Type B pancreatic cell (in vitro differentiated cells): Measurements from ENCODE around the gene GEMIN2. TPM values are rescaled to one million over a fixed set of nuclear protein-coding genes. Genes with fewer than 3 reads are reported as not detected.

Source experiments
- DNase-seq: peaks from one replicate; pipeline ENCODE4 v3.0.0; 2021; ENCODE audit warnings: mixed read lengths; ENCODE audit not compliant: unreplicated experiment; ENCODE audit errors: extremely low spot score
- H3K27ac Mint-ChIP-seq: 2 replicates; pipeline ENCODE4 v1.8.0; 2021; ENCODE audit warnings: mild to moderate bottlenecking, mixed read lengths
- H3K27me3 Mint-ChIP-seq: 2 replicates; pipeline ENCODE4 v1.8.0; 2021; ENCODE audit warnings: mixed read lengths
- H3K36me3 Mint-ChIP-seq: 2 replicates; pipeline ENCODE4 v1.8.0; 2021; ENCODE audit warnings: mixed read lengths
- H3K4me1 Mint-ChIP-seq: one replicate; pipeline ENCODE4 v1.8.0; 2021; ENCODE audit warnings: mixed read lengths; ENCODE audit not compliant: unreplicated experiment
- H3K4me3 Mint-ChIP-seq: 2 replicates; pipeline ENCODE4 v1.8.0; 2021; ENCODE audit warnings: mild to moderate bottlenecking, mixed read lengths
- H3K9me3 Mint-ChIP-seq: 2 replicates; pipeline ENCODE4 v1.8.0; 2021; ENCODE audit warnings: mixed read lengths
- CTCF ChIP-seq: fragments of 200-600 bp; sonication (generic); conservative IDR thresholded peaks from 2 replicates; pipeline ENCODE4 v1.5.0; 2021; ENCODE audit warnings: antibody characterized with exemption, mild to moderate bottlenecking
- total RNA-seq: library from RNA; stranded (reverse); gene quantifications from 2 replicates; pipeline ENCODE4 v1.2.1, GENCODE V29; 2021; ENCODE audit warnings: low replicate concordance

Gene GEMIN2
- total RNA-seq, 1 donor from 2014 or later: 20.1 TPM

- Mint-ChIP-seq H3K36me3 (peaks cover 37% of the 10 kb centered on the region), H3K27ac (no peak overlapping the region)
Measured at GRCh38 chr14:39083127-39083526, 31.0 kb upstream of the GEMIN2 start.

GRCh38 chr14:39085933-39086332 lies 28.2 kb upstream of the GEMIN2 start:
- no peak for TF ChIP-seq CTCF
- H3K9me3 Mint-ChIP-seq: no peaks in the 10 kb centered on the region
- H3K27ac Mint-ChIP-seq: no peak overlapping the region
- peaks cover 43% of the 10 kb centered on the region for H3K36me3 Mint-ChIP-seq
- H3K27me3 Mint-ChIP-seq: no peaks in the 10 kb centered on the region
- no peaks in the 10 kb centered on the region for H3K4me1 Mint-ChIP-seq
- H3K4me3 Mint-ChIP-seq: no peak overlapping the region
- no peak for DNase-seq

More at GRCh38 chr14:39083127-39083526, 31.0 kb upstream of the GEMIN2 start:
- DNase-seq: no peak
- Mint-ChIP-seq H3K27me3 (no peaks in the 10 kb centered on the region), H3K4me3 (no peak overlapping the region), H3K9me3 (no peaks in the 10 kb centered on the region), H3K4me1 (no peaks in the 10 kb centered on the region)
- TF ChIP-seq CTCF: no peak

DNA sequence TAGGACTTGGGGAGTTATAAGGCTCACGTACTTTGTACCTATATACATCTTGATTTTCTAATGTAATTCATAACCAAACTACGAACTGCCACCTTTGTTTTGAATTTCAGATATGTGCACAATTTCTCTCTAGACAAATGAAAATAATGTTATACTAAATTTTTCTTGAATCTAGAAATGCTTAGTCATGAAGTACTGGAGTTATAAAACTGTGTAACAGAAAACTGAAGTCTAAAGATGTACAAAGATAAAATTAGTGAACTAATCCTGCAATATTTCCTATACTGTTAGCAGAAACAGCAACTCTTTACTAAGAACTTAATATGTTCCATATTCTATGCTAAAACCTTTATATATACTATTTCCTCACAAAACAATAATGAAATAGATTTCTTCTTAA lies 26.6 kb upstream of the GEMIN2 start:
- H3K27me3 Mint-ChIP-seq: no peaks in the 10 kb centered on the region
- no peaks in the 10 kb centered on the region for H3K4me1 Mint-ChIP-seq
- no peak overlapping the region for H3K4me3 Mint-ChIP-seq
- H3K36me3 Mint-ChIP-seq: peaks cover 45% of the 10 kb centered on the region
- TF ChIP-seq CTCF: no peak
- no peak for DNase-seq
- H3K9me3 Mint-ChIP-seq: no peaks in the 10 kb centered on the region
- H3K27ac Mint-ChIP-seq: no peak overlapping the region

DNA sequence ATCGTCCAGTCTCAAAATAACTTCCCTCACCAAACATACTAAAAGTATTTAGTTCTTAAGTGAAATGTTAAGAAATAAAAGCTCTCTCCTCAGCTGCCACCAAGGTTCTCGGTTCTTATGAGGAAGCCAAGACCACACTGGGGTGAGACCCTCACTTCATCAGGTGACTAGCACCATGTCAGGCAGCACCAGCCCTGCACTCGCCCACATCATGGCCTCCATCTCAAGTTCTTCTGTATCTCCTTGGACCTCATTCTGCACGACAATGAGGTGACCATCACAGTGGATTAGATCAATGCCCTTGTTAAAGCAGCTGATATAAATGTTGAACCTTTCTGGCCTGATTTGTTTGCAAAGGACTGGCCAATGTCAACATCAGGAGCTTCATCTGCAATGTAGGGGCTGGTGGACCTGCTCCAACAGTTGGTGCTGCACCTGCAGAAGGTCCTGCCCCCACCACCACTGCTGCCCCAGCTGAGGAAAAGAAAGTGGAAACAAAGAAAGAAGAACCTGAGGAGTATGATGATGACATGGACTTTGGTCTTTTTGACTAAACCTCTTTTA lies 23.5 kb upstream of the GEMIN2 start:
- H3K27ac Mint-ChIP-seq: no peak overlapping the region
- no peaks in the 10 kb centered on the region for H3K4me1 Mint-ChIP-seq
- DNase-seq: no peak
- TF ChIP-seq CTCF: no peak
- H3K4me3 Mint-ChIP-seq: no peak overlapping the region
- no peaks in the 10 kb centered on the region for H3K9me3 Mint-ChIP-seq
- H3K36me3 Mint-ChIP-seq: peaks cover 45% of the 10 kb centered on the region
- H3K27me3 Mint-ChIP-seq: no peaks in the 10 kb centered on the region

DNA sequence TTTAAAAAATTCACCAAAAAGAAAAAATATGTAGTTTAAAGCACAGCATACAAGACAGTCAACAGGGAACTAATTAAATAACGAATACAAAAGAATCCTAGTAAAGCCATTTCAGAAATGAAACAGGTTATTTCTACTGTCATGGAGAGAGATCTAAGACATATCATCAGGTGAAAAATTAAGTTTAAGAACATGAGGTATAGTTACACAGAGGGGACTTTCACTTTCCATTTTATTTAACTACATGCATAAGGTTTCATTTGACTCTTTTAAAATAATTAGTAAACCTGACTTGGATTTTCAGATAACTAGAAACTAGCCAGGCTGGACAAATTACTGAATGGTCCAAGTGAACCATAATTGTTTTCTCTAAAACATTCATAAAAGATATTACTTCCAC lies 22.4 kb upstream of the GEMIN2 start:
- Mint-ChIP-seq H3K27me3 (no peaks in the 10 kb centered on the region), H3K4me3 (no peak overlapping the region), H3K27ac (no peak overlapping the region), H3K9me3 (no peaks in the 10 kb centered on the region), H3K36me3 (peaks cover 39% of the 10 kb centered on the region), H3K4me1 (no peaks in the 10 kb centered on the region)
- DNase-seq: no peak
- no peak for TF ChIP-seq CTCF

DNA sequence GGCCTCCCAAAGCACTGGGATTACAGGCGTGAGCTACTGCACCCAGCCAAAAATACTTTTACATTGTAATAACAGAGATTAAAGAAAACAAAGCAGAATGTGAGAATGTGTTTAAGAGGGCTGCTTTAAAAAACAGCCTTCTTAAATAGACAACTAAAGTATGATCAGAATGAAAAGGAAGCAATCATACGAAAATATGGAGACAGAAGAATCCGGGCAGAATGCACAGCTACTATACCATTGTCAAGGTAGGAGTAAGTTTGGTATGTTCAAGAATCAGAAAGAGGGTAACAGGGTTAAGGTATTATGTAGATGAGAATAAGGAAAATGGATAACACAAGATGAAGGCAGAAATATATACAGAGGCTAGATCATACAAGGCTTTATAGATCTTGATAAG lies 19.6 kb upstream of the GEMIN2 start:
- Mint-ChIP-seq H3K4me1 (peaks cover 5% of the 10 kb centered on the region), H3K9me3 (no peaks in the 10 kb centered on the region), H3K27me3 (no peaks in the 10 kb centered on the region), H3K4me3 (no peak overlapping the region), H3K36me3 (peaks cover 23% of the 10 kb centered on the region), H3K27ac (peak overlapping the region; percentile 2)
- no peak for DNase-seq
- TF ChIP-seq CTCF: no peak
